Measurements from ENCODE around the gene HIP1.
"Not testable (repeated sequence)": the region's sequence is repeated elsewhere in the genome, so short reads cannot be mapped to it uniquely, and the experiment has no call there.

HIP1 gene

DNA sequence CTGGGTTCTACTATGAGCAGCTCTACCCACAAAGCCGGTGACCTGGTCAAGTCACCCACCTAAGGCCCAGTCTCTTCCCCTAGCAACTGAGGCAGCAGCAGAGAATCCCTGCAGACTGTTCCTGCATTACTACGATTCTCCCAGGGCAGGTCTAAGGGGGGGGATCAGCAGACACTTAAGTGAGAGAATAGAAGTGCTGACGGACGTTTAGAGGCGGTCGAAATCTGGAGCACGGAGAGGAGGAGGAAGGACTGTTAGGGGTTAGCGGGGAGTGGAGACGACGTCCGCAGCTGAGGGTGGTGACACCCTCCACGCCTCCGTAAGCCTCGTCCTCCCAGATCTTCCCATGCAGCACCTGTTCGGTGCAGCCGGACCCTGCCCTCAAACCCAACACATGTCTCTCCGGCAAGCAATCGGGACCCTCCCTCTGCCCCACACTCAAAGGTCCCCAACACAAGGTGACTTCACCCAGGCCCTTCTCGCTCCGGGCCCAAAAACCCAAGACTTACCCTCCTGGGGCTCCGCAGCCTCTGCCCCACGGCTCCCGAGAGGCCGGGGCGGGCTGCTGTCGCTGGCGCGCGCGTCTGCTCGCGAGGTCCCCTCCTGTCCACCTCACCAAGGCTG lies 253.3 kb downstream of the HIP1 start:
- DNase-seq, result not testable (repeated sequence)

All from CD4-positive, alpha-beta T cell treated with Interleukin-4 for 4 hours (primary cell).